K562 (cell line): ENCODE measurements around the gene MOGAT2. TPM values are rescaled to one million over a fixed set of nuclear protein-coding genes. Genes with fewer than 3 reads are reported as not detected.

Experiments used
- ATAC-seq: fragments of 200-7000 bp; cut with Tn5 transposase; 3 replicates; pipeline ENCODE4 v1.9.1; 2020; ENCODE audit warnings: moderate library complexity
- BruUV-seq: library from RNA; stranded (reverse); fragments of 400-500 nt; replicated peaks from 2 replicates; lab custom pipeline; 2021; lab: Mats Ljungman, UMichigan
- CTCF ChIA-PET: fragments of 300-600 bp; formaldehyde crosslinking; extraction: SDS; loops from one replicate; lab custom pipeline; 2021; ENCODE audit warnings: low intra/inter-chr PET ratio; lab: Yijun Ruan, JAX
- POLR2A ChIA-PET: fragments of 300-600, 350-650 bp; sonication (Branson Sonifier 250); formaldehyde crosslinking; extraction: SDS; loops from one replicate; lab custom pipeline; 2021; ENCODE audit warnings: antibody characterized with exemption, inconsistent platforms; lab: Yijun Ruan, JAX
- DNase-seq, 4 experiments: peaks; one replicate each; pipeline versions ENCODE4 v3.0.0 to v3.0.0-alpha.2; 2011 to 2018; ENCODE audit warnings: low spot score in 3 of 4, mixed read lengths in 3 of 4; ENCODE audit errors: extremely low read depth in 1 of 4
- FAIRE-seq: peaks from 2 replicates; lab custom pipeline; 2011; peaks lifted over from hg19 to GRCh38; lab: Jason Lieb, UNC
- H2AFZ ChIP-seq: 2 replicates; pipeline ENCODE4 v1.6.0; 2011; ENCODE audit warnings: low read depth, low read length, control low read depth, inconsistent platforms
- H3K27ac ChIP-seq: fragments of 200-600 bp; 3 replicates; pipeline ENCODE4 v1.8.0; 2011; ENCODE audit warnings: low read depth, mild to moderate bottlenecking, control low read depth, inconsistent platforms, low read length, moderate library complexity, mixed read lengths; ENCODE audit errors: extremely low read depth
- H3K27me3 ChIP-seq, 2 experiments: fragments of 300-600 bp in 1 of 2; 2 replicates in 1 of 2; 3 replicates in 1 of 2; pipeline versions ENCODE4 v1.6.0 to v1.8.0; 2011; ENCODE audit warnings: inconsistent platforms in 2 of 2, low read length in 2 of 2, mild to moderate bottlenecking in 1 of 2, mixed read lengths in 1 of 2, moderate library complexity in 1 of 2; ENCODE audit not compliant: control insufficient read depth in 2 of 2, insufficient read depth in 2 of 2
- H3K36me3 ChIP-seq: fragments of 300-600 bp; 3 replicates; pipeline ENCODE4 v1.8.0; 2011; ENCODE audit warnings: mild to moderate bottlenecking, low read length, inconsistent platforms; ENCODE audit not compliant: control insufficient read depth, insufficient read depth
- H3K4me1 ChIP-seq, 2 experiments: fragments of 200-600 bp in 1 of 2; replicated peaks in 1 of 2; 2 replicates in 1 of 2; 3 replicates in 1 of 2; pipeline versions ENCODE4 v1.5.1 to v1.8.0; 2011; ENCODE audit warnings: inconsistent platforms in 2 of 2, low read length in 2 of 2, mild to moderate bottlenecking in 1 of 2, mixed read lengths in 1 of 2, moderate library complexity in 1 of 2; ENCODE audit not compliant: control insufficient read depth in 2 of 2, insufficient read depth in 2 of 2
- H3K4me2 ChIP-seq: 2 replicates; pipeline ENCODE4 v1.6.1; 2011; ENCODE audit warnings: low read length, control low read depth, inconsistent platforms, mixed read lengths; ENCODE audit not compliant: insufficient read depth
- H3K4me3 ChIP-seq: fragments of 200-600 bp; sonication (generic), shearing (Covaris generic); 2 replicates; pipeline ENCODE4 v1.5.1; 2016; ENCODE audit warnings: control low read depth, inconsistent platforms
- H3K79me2 ChIP-seq: fragments of 200-600 bp; 3 replicates; pipeline ENCODE4 v1.8.0; 2011; ENCODE audit warnings: low read length, inconsistent platforms; ENCODE audit not compliant: control insufficient read depth, insufficient read depth
- H3K9ac ChIP-seq, 2 experiments: 2 replicates each; pipeline versions ENCODE4 v1.6.0 to v1.6.1; 2011; ENCODE audit warnings: low read depth in 2 of 2, low read length in 2 of 2, control low read depth in 1 of 2, inconsistent platforms in 1 of 2, mild to moderate bottlenecking in 1 of 2, mixed read lengths in 1 of 2; ENCODE audit not compliant: insufficient read depth in 1 of 2
- H3K9me1 ChIP-seq: one replicate; pipeline ENCODE4 v1.6.0; 2011; ENCODE audit warnings: inconsistent platforms, mild to moderate bottlenecking, low read length, moderate library complexity; ENCODE audit not compliant: control insufficient read depth, insufficient read depth
- H3K9me3 ChIP-seq: replicated peaks from 2 replicates; pipeline ENCODE4 v1.5.1; 2011; ENCODE audit warnings: low read depth, low read length, inconsistent platforms; ENCODE audit not compliant: control insufficient read depth, insufficient read depth
- H4K20me1 ChIP-seq: replicated peaks from 2 replicates; pipeline ENCODE4 v1.6.1; 2011; ENCODE audit warnings: low read length, inconsistent platforms, mixed read lengths; ENCODE audit not compliant: control insufficient read depth, insufficient read depth
- ESRRB ChIP-seq: fragments of 250-450 bp; sonication (Bioruptor Pico); IDR thresholded peaks from 2 replicates; pipeline ENCODE4 v1.5.0; 2020; ENCODE audit warnings: mild to moderate bottlenecking, moderate library complexity, borderline replicate concordance
- ETV5 ChIP-seq: sonication (generic); formaldehyde crosslinking; IDR thresholded peaks from 2 replicates; pipeline ENCODE4 v1.4.0; 2020; ENCODE audit warnings: low read depth, mild to moderate bottlenecking, missing genetic modification reagents
- REST ChIP-seq, 2 experiments: fragments of 450-650 bp; formaldehyde crosslinking in 1 of 2; IDR thresholded peaks; 2 replicates each; pipeline versions ENCODE4 v1.4.0 to v1.6.1; 2014 to 2020; ENCODE audit warnings: mild to moderate bottlenecking in 2 of 2, borderline replicate concordance in 1 of 2, low read depth in 1 of 2
- ZNF316 ChIP-seq: fragments of 450-650 bp; IDR thresholded peaks from 2 replicates; pipeline ENCODE4 v1.6.1; 2016
- WGBS: fragments of 100-300 bp; shearing (Covaris generic); methylation state at CpG from one replicate; pipeline ENCODE4 v1.1.6; 2016; ENCODE audit warnings: low coverage, mixed read lengths; ENCODE audit not compliant: insufficient coverage; ENCODE audit errors: missing lambda C conversion rate; 5-methylcytosine and 5-hydroxymethylcytosine counted together
- in situ Hi-C: fragments of 300-500 bp; cut with MboI; formaldehyde crosslinking; loops from 4 replicates; pipeline ENCODE4 v1.15.0; 2018; ENCODE audit warnings: inconsistent platforms, mixed read lengths
- intact Hi-C: fragments of 100-400 bp; cut with micrococcal nuclease; formaldehyde crosslinking; loops from 2 replicates; pipeline ENCODE4 v1.14.2; 2022
- polyA plus RNA-seq, 8 experiments: library from polyadenylated mRNA; depleted of rRNA in 4 of 8; stranded (reverse) in 5 of 8; unstranded in 3 of 8; fragments of >200 nt; fragmentation: Nextera tagmentation in 2 of 8; fragmentation: Illumina TruSeq in 1 of 8; extraction: Ambion mirVana in 2 of 8; extraction: Trizol in 1 of 8; gene quantifications; 2 replicates each; pipeline versions ENCODE4 v1.2.1 to v1.2.3, GENCODE V29; 2011 to 2014; ENCODE audit warnings: inconsistent platforms in 1 of 8, missing spikeins in 1 of 8
- total RNA-seq, 7 experiments: library from RNA; depleted of rRNA in 6 of 7; stranded (reverse); fragments of >200 nt in 6 of 7; fragmentation: Illumina TruSeq in 2 of 7; extraction: Trizol in 2 of 7; gene quantifications; 2 replicates each; pipeline versions ENCODE4 v1.2.1 to v1.2.3, GENCODE V29; 2011 to 2021; ENCODE audit warnings: low replicate concordance in 1 of 7

MOGAT2 gene
- total and polyA plus RNA-seq, 9 of the 15 experiments (the other 6 are each of a cell fraction or from before 2014, with no cell fraction given): 0.09 TPM; not detected in 7

GRCh38 chr11:75722669-75723042 is 5.0 kb downstream of the MOGAT2 start:
- FAIRE-seq: no peak
- TF ChIP-seq ZNF316 (peak; percentile 24; the same call in 1 of the 2 replicates), ETV5 (no peak)
- in situ Hi-C loops: loop anchor here (10.0 kb wide), 1 partner anchor 142 kb away; no protein-coding TSS in a partner anchor

GRCh38 chr11:75725547-75726320 is 8.1 kb downstream of the MOGAT2 start:
- no peak overlapping the region for H2AFZ ChIP-seq
- no peak overlapping the region for H3K4me2 ChIP-seq
- peaks cover 3 to 28% of the 10 kb centered on the region in 2 experiments; a peak in 3 of 5 replicates for H3K27me3 ChIP-seq
- FAIRE-seq (no peak), DNase-seq (no peak), ATAC-seq (no peak)
- intact Hi-C loops (loop anchor here (10.0 kb wide), 1 partner anchor 429 kb away; no protein-coding TSS in a partner anchor), in situ Hi-C loops (loop anchor here (10.0 kb wide), 1 partner anchor 139 kb away; no protein-coding TSS in a partner anchor)
- no peaks in the 10 kb centered on the region for H3K9me3 ChIP-seq
- no peak overlapping the region for H3K4me3 ChIP-seq
- no TSS peak for BruUV-seq
- H3K4me1 ChIP-seq: 0 out of 5 replicates have a peak, but pooled peaks cover 0 to 3% of the 10 kb centered on the region in 2 experiments
- no peaks in the 10 kb centered on the region for H3K9me1 ChIP-seq
- WGBS: 20% methylated on average over 13 of the region's 13 CpGs
- H3K79me2 ChIP-seq: no peaks in the 10 kb centered on the region
- H4K20me1 ChIP-seq: no peaks in the 10 kb centered on the region
- H3K9ac ChIP-seq: no peak overlapping the region
- POLR2A ChIA-PET: interaction anchor here (1.4 kb wide), 1 partner anchor 9 kb away, joined by 5 read pairs; no protein-coding TSS in a partner anchor
- CTCF ChIA-PET: no interaction called here
- H3K27ac ChIP-seq: no peak overlapping the region
- H3K36me3 ChIP-seq: no peaks in the 10 kb centered on the region
- TF ChIP-seq REST (IDR thresholded peaks at IDR 0.05; ENCODE audit: borderline replicate concordance) (no peak), REST (CRISPR knock-in tag; IDR thresholded peaks at IDR 0.05; ENCODE audit: low read depth) (no peak), ESRRB (CRISPR knock-in tag) (no peak)

More at GRCh38 chr11:75722669-75723042, 5.0 kb downstream of the MOGAT2 start:
- H3K36me3 ChIP-seq: no peaks in the 10 kb centered on the region
- H2AFZ ChIP-seq: 0 out of 2 replicates have a peak overlapping the region, but pooled peaks have one; percentile 33
- BruUV-seq: no TSS peak
- intact Hi-C loops: loop anchor here (1.0 to 10.0 kb wide), 4 partner anchors 46 to 432 kb away; partner anchors contain the start of gene DGAT2
- no peak overlapping the region for H3K27ac ChIP-seq
- H4K20me1 ChIP-seq: no peaks in the 10 kb centered on the region
- no peaks in the 10 kb centered on the region for H3K9me1 ChIP-seq
- H3K4me2 ChIP-seq: no peak overlapping the region
- ChIA-PET CTCF (interaction anchor here (1.1 to 2.2 kb wide), 2 partner anchors 45 to 144 kb away, joined by 5 to 10 read pairs; partner anchors contain the start of gene DGAT2), POLR2A (interaction anchor here (1.1 kb wide), 1 partner anchor 10 kb away, joined by 3 read pairs; no protein-coding TSS in a partner anchor)
- ATAC-seq (no peak), DNase-seq (no peak)
- 38% methylated on average over 8 of the region's 9 CpGs for WGBS
- peak overlapping the region in 1 of 2 experiments; percentile 11; a peak in 1 of 4 replicates for H3K9ac ChIP-seq
- no peaks in the 10 kb centered on the region for H3K79me2 ChIP-seq
- H3K4me3 ChIP-seq: no peak overlapping the region
- H3K27me3 ChIP-seq: peaks cover 0 to 16% of the 10 kb centered on the region in 2 experiments; a peak in 2 of 5 replicates
- peaks cover 0 to 4% of the 10 kb centered on the region in 2 experiments; a peak in 1 of 5 replicates for H3K4me1 ChIP-seq
- H3K9me3 ChIP-seq: no peaks in the 10 kb centered on the region
